Measurements from ENCODE around the gene CARD9.

DNA sequence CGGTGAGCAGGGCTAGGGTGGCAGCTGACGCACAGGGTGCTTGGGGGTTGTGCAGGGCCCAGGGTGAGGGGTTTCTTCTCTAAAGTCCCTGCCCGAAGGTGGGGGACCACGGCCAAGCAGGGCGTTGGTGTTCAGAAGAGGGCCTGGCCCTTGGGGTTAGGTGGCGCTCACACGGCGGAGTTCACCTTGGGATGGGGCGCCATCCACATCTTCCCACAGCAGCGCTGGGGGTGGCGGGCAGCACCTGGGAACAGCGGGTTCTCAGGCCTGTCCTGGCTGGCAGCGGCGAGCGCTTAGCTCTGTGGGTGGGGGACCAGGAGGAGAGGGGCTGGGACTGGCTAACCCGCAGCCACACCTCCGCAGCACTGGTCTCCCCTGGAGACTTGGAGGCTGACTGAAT, 40.0 kb downstream of the CARD9 start:
- TF ChIP-seq, protein P1, sequence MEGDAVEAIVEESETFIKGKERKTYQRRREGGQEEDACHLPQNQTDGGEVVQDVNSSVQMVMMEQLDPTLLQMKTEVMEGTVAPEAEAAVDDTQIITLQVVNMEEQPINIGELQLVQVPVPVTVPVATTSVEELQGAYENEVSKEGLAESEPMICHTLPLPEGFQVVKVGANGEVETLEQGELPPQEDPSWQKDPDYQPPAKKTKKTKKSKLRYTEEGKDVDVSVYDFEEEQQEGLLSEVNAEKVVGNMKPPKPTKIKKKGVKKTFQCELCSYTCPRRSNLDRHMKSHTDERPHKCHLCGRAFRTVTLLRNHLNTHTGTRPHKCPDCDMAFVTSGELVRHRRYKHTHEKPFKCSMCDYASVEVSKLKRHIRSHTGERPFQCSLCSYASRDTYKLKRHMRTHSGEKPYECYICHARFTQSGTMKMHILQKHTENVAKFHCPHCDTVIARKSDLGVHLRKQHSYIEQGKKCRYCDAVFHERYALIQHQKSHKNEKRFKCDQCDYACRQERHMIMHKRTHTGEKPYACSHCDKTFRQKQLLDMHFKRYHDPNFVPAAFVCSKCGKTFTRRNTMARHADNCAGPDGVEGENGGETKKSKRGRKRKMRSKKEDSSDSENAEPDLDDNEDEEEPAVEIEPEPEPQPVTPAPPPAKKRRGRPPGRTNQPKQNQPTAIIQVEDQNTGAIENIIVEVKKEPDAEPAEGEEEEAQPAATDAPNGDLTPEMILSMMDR (IDR thresholded peaks at IDR 0.05), result no peak
- TF ChIP-seq POLR2A (IDR thresholded peaks at IDR 0.05), result no peak

Data from Peyer's patch (tissue), 4 donors.